ENCODE data around the gene BAG3. TPM values are rescaled to one million over a fixed set of nuclear protein-coding genes. Genes with fewer than 3 reads are reported as not detected.

Gene BAG3
- total RNA-seq, 2 donors from 2014 or later, result 10.5 to 12.7 TPM

GRCh38 chr10:119679480-119679829 lies 28.3 kb downstream of the BAG3 start:
- Mint-ChIP-seq H3K36me3 (no peaks in the 10 kb centered on the region), H3K4me3 (no peak overlapping the region), H3K4me1 (ENCODE audit: low read depth in 2 of 2) (peaks cover 10 to 11% of the 10 kb centered on the region in 2 donors), H3K9me3 (no peaks in the 10 kb centered on the region), H3K27me3 (peaks cover 0 to 4% of the 10 kb centered on the region in 2 donors), H3K27ac (no peak overlapping the region)
- ATAC-seq, result no peak
- no peak for DNase-seq (ENCODE audit: low spot score)

GRCh38 chr10:119680050-119680449 lies 28.9 kb downstream of the BAG3 start:
- DNase-seq (ENCODE audit: low spot score), result no peak
- Mint-ChIP-seq H3K27me3 (peaks cover 0 to 4% of the 10 kb centered on the region in 2 donors), H3K4me1 (ENCODE audit: low read depth in 2 of 2) (peaks cover 10 to 11% of the 10 kb centered on the region in 2 donors), H3K9me3 (no peaks in the 10 kb centered on the region), H3K27ac (no peak overlapping the region), H3K4me3 (no peak overlapping the region), H3K36me3 (no peaks in the 10 kb centered on the region)
- ATAC-seq, result no peak

- ATAC-seq (no peak), DNase-seq (ENCODE audit: low spot score) (no peak)
- peaks cover 10 to 11% of the 10 kb centered on the region in 2 donors for H3K4me1 Mint-ChIP-seq (ENCODE audit: low read depth in 2 of 2)
- H3K27ac Mint-ChIP-seq, result no peak overlapping the region
- peaks cover 0 to 4% of the 10 kb centered on the region in 2 donors for H3K27me3 Mint-ChIP-seq
- H3K36me3 Mint-ChIP-seq, result no peaks in the 10 kb centered on the region
- H3K4me3 Mint-ChIP-seq, result no peak overlapping the region
- H3K9me3 Mint-ChIP-seq, result no peaks in the 10 kb centered on the region
Measured at GRCh38 chr10:119680650-119681081, 29.5 kb downstream of the BAG3 start.

- Mint-ChIP-seq H3K4me1 (ENCODE audit: low read depth in 2 of 2) (peaks cover 31 to 41% of the 10 kb centered on the region in 2 donors), H3K36me3 (no peaks in the 10 kb centered on the region), H3K4me3 (peak overlapping the region; percentile 59), H3K9me3 (no peaks in the 10 kb centered on the region), H3K27ac (peak overlapping the region; percentile 45 to 84), H3K27me3 (peaks cover 0 to 4% of the 10 kb centered on the region in 2 donors)
- ATAC-seq (peak; percentile 85 to 86), DNase-seq (ENCODE audit: low spot score) (peak; percentile 77)
Measured at GRCh38 chr10:119686465-119687191, 35.4 kb downstream of the BAG3 start.

- peak overlapping the region; percentile 45 to 84 for H3K27ac Mint-ChIP-seq
- no peaks in the 10 kb centered on the region for H3K36me3 Mint-ChIP-seq
- DNase-seq (ENCODE audit: low spot score), result no peak
- peaks cover 25 to 34% of the 10 kb centered on the region in 2 donors for H3K4me1 Mint-ChIP-seq (ENCODE audit: low read depth in 2 of 2)
- no peak for ATAC-seq
- no peaks in the 10 kb centered on the region for H3K9me3 Mint-ChIP-seq
- H3K4me3 Mint-ChIP-seq, result peak overlapping the region; percentile 59
- no peaks in the 10 kb centered on the region for H3K27me3 Mint-ChIP-seq
Measured at GRCh38 chr10:119687192-119688032, 36.2 kb downstream of the BAG3 start.

- no peaks in the 10 kb centered on the region for H3K27me3 Mint-ChIP-seq
- no peaks in the 10 kb centered on the region for H3K36me3 Mint-ChIP-seq
- DNase-seq (ENCODE audit: low spot score) (no peak), ATAC-seq (no peak)
- peaks cover 2% of the 10 kb centered on the region for H3K9me3 Mint-ChIP-seq
- peaks cover 30 to 38% of the 10 kb centered on the region in 2 donors for H3K4me1 Mint-ChIP-seq (ENCODE audit: low read depth in 2 of 2)
- H3K4me3 Mint-ChIP-seq, result no peak overlapping the region
- no peak overlapping the region for H3K27ac Mint-ChIP-seq
Measured at GRCh38 chr10:119688033-119688508, 36.9 kb downstream of the BAG3 start.

GRCh38 chr10:119689016-119689580 lies 37.9 kb downstream of the BAG3 start:
- H3K36me3 Mint-ChIP-seq, result no peaks in the 10 kb centered on the region
- H3K4me1 Mint-ChIP-seq (ENCODE audit: low read depth in 2 of 2), result peaks cover 40 to 48% of the 10 kb centered on the region in 2 donors
- H3K4me3 Mint-ChIP-seq, result no peak overlapping the region
- DNase-seq (ENCODE audit: low spot score) (no peak), ATAC-seq (no peak)
- H3K9me3 Mint-ChIP-seq, result peaks cover 3% of the 10 kb centered on the region
- no peaks in the 10 kb centered on the region for H3K27me3 Mint-ChIP-seq
- peak overlapping the region in 1 of 2 donors; percentile 2 for H3K27ac Mint-ChIP-seq

- Mint-ChIP-seq H3K4me1 (ENCODE audit: low read depth in 2 of 2) (peaks cover 42 to 55% of the 10 kb centered on the region in 2 donors), H3K4me3 (no peak overlapping the region), H3K27ac (no peak overlapping the region), H3K9me3 (peaks cover 3% of the 10 kb centered on the region), H3K27me3 (no peaks in the 10 kb centered on the region), H3K36me3 (peaks cover 6% of the 10 kb centered on the region)
- DNase-seq (ENCODE audit: low spot score) (no peak), ATAC-seq (no peak)
Measured at GRCh38 chr10:119691726-119692125, 40.5 kb downstream of the BAG3 start.

- Mint-ChIP-seq H3K27ac (peak overlapping the region; percentile 46 to 67), H3K9me3 (peaks cover 3% of the 10 kb centered on the region), H3K4me3 (peak overlapping the region; percentile 44), H3K36me3 (peaks cover 6% of the 10 kb centered on the region), H3K27me3 (no peaks in the 10 kb centered on the region), H3K4me1 (ENCODE audit: low read depth in 2 of 2) (peaks cover 32 to 43% of the 10 kb centered on the region in 2 donors)
- DNase-seq (ENCODE audit: low spot score), result peak; percentile 86
- peak; percentile 98 for ATAC-seq
Measured at GRCh38 chr10:119693262-119693957, 42.2 kb downstream of the BAG3 start.

- peak overlapping the region; percentile 46 to 67 for H3K27ac Mint-ChIP-seq
- H3K4me3 Mint-ChIP-seq, result peak overlapping the region; percentile 36
- ATAC-seq (no peak), DNase-seq (ENCODE audit: low spot score) (no peak)
- peaks cover 29 to 35% of the 10 kb centered on the region in 2 donors for H3K4me1 Mint-ChIP-seq (ENCODE audit: low read depth in 2 of 2)
- no peaks in the 10 kb centered on the region for H3K27me3 Mint-ChIP-seq
- H3K9me3 Mint-ChIP-seq, result peaks cover 3% of the 10 kb centered on the region
- peaks cover 6% of the 10 kb centered on the region for H3K36me3 Mint-ChIP-seq
Measured at GRCh38 chr10:119694608-119695007, 43.4 kb downstream of the BAG3 start.

GRCh38 chr10:119700321-119700954 lies 49.3 kb downstream of the BAG3 start:
- DNase-seq (ENCODE audit: low spot score) (no peak), ATAC-seq (no peak)
- Mint-ChIP-seq H3K4me1 (ENCODE audit: low read depth in 2 of 2) (peaks cover 13 to 30% of the 10 kb centered on the region in 2 donors), H3K27ac (peak overlapping the region in 1 of 2 donors; percentile 54), H3K9me3 (no peaks in the 10 kb centered on the region), H3K4me3 (no peak overlapping the region), H3K36me3 (peaks cover 11% of the 10 kb centered on the region), H3K27me3 (peaks cover 0 to 9% of the 10 kb centered on the region in 2 donors)

GRCh38 chr10:119701861-119702260 lies 50.7 kb downstream of the BAG3 start:
- DNase-seq (ENCODE audit: low spot score), result no peak
- no peak overlapping the region for H3K27ac Mint-ChIP-seq
- no peak for ATAC-seq
- H3K4me3 Mint-ChIP-seq, result no peak overlapping the region
- peaks cover 15% of the 10 kb centered on the region for H3K36me3 Mint-ChIP-seq
- peaks cover 7% of the 10 kb centered on the region for H3K9me3 Mint-ChIP-seq
- peaks cover 19 to 33% of the 10 kb centered on the region in 2 donors for H3K4me1 Mint-ChIP-seq (ENCODE audit: low read depth in 2 of 2)
- peaks cover 0 to 9% of the 10 kb centered on the region in 2 donors for H3K27me3 Mint-ChIP-seq

GRCh38 chr10:119702583-119702982 lies 51.4 kb downstream of the BAG3 start:
- peak in 1 of 2 donors; percentile 41 for ATAC-seq
- H3K9me3 Mint-ChIP-seq, result peaks cover 11% of the 10 kb centered on the region
- peaks cover 23 to 39% of the 10 kb centered on the region in 2 donors for H3K4me1 Mint-ChIP-seq (ENCODE audit: low read depth in 2 of 2)
- no peak overlapping the region for H3K27ac Mint-ChIP-seq
- H3K27me3 Mint-ChIP-seq, result peaks cover 0 to 9% of the 10 kb centered on the region in 2 donors
- H3K36me3 Mint-ChIP-seq, result peaks cover 22% of the 10 kb centered on the region
- peak overlapping the region; percentile 8 for H3K4me3 Mint-ChIP-seq
- no peak for DNase-seq (ENCODE audit: low spot score)

Measured in natural killer cell treated with Interleukin-12 subunit alpha and Interleukin-12 subunit beta and Interleukin-15 and Interleukin-18, amount 100 ng/mL, for 72 hours (primary cell).